GM18511 (cell line): ENCODE measurements around the gene TMTC2.

Experiments used
- ATAC-seq: cut with Tn5 transposase; IDR thresholded peaks from one replicate; pipeline ENCODE4 v1.9.1; 2021; ENCODE audit warnings: mild to moderate bottlenecking, moderate library complexity; ENCODE audit not compliant: unreplicated experiment

The TMTC2 gene

GRCh38 chr12:83052890-83053541, 366.3 kb downstream of the TMTC2 start:
- no peak for ATAC-seq

GRCh38 chr12:83057436-83057835, 370.7 kb downstream of the TMTC2 start:
- no peak for ATAC-seq

GRCh38 chr12:83059107-83059506, 372.4 kb downstream of the TMTC2 start:
- no peak for ATAC-seq

- ATAC-seq: no peak
These were observed 378.9 kb downstream of the TMTC2 start for GRCh38 chr12:83065562-83065961.

- no peak for ATAC-seq
These were observed 381.3 kb downstream of the TMTC2 start for GRCh38 chr12:83067981-83068380.

GRCh38 chr12:83074358-83074894, 387.7 kb downstream of the TMTC2 start:
- no peak for ATAC-seq

GRCh38 chr12:83075471-83075870, 388.8 kb downstream of the TMTC2 start:
- ATAC-seq: no peak

- ATAC-seq: no peak
These were observed 390.3 kb downstream of the TMTC2 start for GRCh38 chr12:83077041-83077440.

GRCh38 chr12:83082690-83083276, 396.1 kb downstream of the TMTC2 start:
- no peak for ATAC-seq

GRCh38 chr12:83083616-83084015, 396.9 kb downstream of the TMTC2 start:
- no peak for ATAC-seq

- ATAC-seq: no peak
These were observed 398.0 kb downstream of the TMTC2 start for GRCh38 chr12:83084516-83085234.

GRCh38 chr12:83086023-83086422, 399.3 kb downstream of the TMTC2 start:
- ATAC-seq: no peak

- ATAC-seq: no peak
These were observed 402.9 kb downstream of the TMTC2 start for GRCh38 chr12:83089575-83089974.

GRCh38 chr12:83092129-83092528, 405.4 kb downstream of the TMTC2 start:
- ATAC-seq: no peak

GRCh38 chr12:83092606-83093005, 405.9 kb downstream of the TMTC2 start:
- ATAC-seq: no peak

- no peak for ATAC-seq
These were observed 406.7 kb downstream of the TMTC2 start for GRCh38 chr12:83093426-83093825.

GRCh38 chr12:83097643-83098342, 411.1 kb downstream of the TMTC2 start:
- ATAC-seq: no peak

- ATAC-seq: no peak
These were observed 412.7 kb downstream of the TMTC2 start for GRCh38 chr12:83099436-83099835.

- ATAC-seq: no peak
These were observed 415.8 kb downstream of the TMTC2 start for GRCh38 chr12:83102499-83102898.

GRCh38 chr12:83106873-83107272, 420.2 kb downstream of the TMTC2 start:
- no peak for ATAC-seq

- no peak for ATAC-seq
These were observed 423.7 kb downstream of the TMTC2 start for GRCh38 chr12:83110424-83110823.
